HG03558 (cell line): Measurements from ENCODE around the gene PRDM1.
A peak's percentile ranks its signal among the peaks of the same experiment; 100 is the strongest.

ENCODE experiments used
- ATAC-seq: cut with Tn5 transposase; IDR thresholded peaks from one replicate; pipeline ENCODE4 v1.9.1; 2021; ENCODE audit warnings: moderate number of reproducible peaks; ENCODE audit not compliant: unreplicated experiment; ENCODE audit errors: extremely low read depth

The PRDM1 gene

GRCh38 chr6:106113256-106113959 is 27.3 kb downstream of the PRDM1 start:
- no peak for ATAC-seq

GRCh38 chr6:106114492-106114891 is 28.4 kb downstream of the PRDM1 start:
- ATAC-seq: peak; percentile 60

GRCh38 chr6:106115286-106115685 is 29.1 kb downstream of the PRDM1 start:
- no peak for ATAC-seq

GRCh38 chr6:106116125-106116832 is 30.1 kb downstream of the PRDM1 start:
- ATAC-seq: no peak

- ATAC-seq: no peak
Observed at GRCh38 chr6:106117579-106117978, 31.4 kb downstream of the PRDM1 start.

GRCh38 chr6:106118835-106119431 is 32.8 kb downstream of the PRDM1 start:
- no peak for ATAC-seq

GRCh38 chr6:106119546-106119945 is 33.4 kb downstream of the PRDM1 start:
- no peak for ATAC-seq

GRCh38 chr6:106120006-106120405 is 33.9 kb downstream of the PRDM1 start:
- ATAC-seq: no peak

GRCh38 chr6:106120406-106120805 is 34.3 kb downstream of the PRDM1 start:
- no peak for ATAC-seq

GRCh38 chr6:106122306-106122918 is 36.3 kb downstream of the PRDM1 start:
- ATAC-seq: no peak

- no peak for ATAC-seq
Observed at GRCh38 chr6:106122938-106123656, 37.0 kb downstream of the PRDM1 start.

GRCh38 chr6:106124015-106124414 is 37.9 kb downstream of the PRDM1 start:
- ATAC-seq: no peak

GRCh38 chr6:106124437-106125430 is 38.6 kb downstream of the PRDM1 start:
- no peak for ATAC-seq

GRCh38 chr6:106125925-106126435 is 39.8 kb downstream of the PRDM1 start:
- ATAC-seq: peak; percentile 34

- ATAC-seq: no peak
Observed at GRCh38 chr6:106126482-106126881, 40.3 kb downstream of the PRDM1 start.

GRCh38 chr6:106128981-106129781 is 43.0 kb downstream of the PRDM1 start:
- no peak for ATAC-seq

- ATAC-seq: no peak
Observed at GRCh38 chr6:106132153-106132698, 46.1 kb downstream of the PRDM1 start.

GRCh38 chr6:106133040-106133439 is 46.9 kb downstream of the PRDM1 start:
- ATAC-seq: no peak
